ENCODE results near the gene RUNX1.

- no peak for TF ChIP-seq CTCF (IDR thresholded peaks at IDR 0.05)
- no peak for TF ChIP-seq POLR2A (IDR thresholded peaks at IDR 0.05)
Observed at GRCh38 chr21:35024071-35024420, 25.1 kb downstream of the RUNX1 start.
